Stimulated activated CD4-positive, alpha-beta T cell treated with anti-CD3 and anti-CD28 coated beads, Interleukin-15, amount 100 ng/mL, for 48 hours (primary cell): ENCODE results near the gene ARPC4.

Experiments used
- DNase-seq, 2 donors: peaks; one replicate each; pipeline ENCODE4 v3.0.0-alpha.2; 2020; ENCODE audit warnings: low read depth in 2 of 2

The ARPC4 gene

DNA sequence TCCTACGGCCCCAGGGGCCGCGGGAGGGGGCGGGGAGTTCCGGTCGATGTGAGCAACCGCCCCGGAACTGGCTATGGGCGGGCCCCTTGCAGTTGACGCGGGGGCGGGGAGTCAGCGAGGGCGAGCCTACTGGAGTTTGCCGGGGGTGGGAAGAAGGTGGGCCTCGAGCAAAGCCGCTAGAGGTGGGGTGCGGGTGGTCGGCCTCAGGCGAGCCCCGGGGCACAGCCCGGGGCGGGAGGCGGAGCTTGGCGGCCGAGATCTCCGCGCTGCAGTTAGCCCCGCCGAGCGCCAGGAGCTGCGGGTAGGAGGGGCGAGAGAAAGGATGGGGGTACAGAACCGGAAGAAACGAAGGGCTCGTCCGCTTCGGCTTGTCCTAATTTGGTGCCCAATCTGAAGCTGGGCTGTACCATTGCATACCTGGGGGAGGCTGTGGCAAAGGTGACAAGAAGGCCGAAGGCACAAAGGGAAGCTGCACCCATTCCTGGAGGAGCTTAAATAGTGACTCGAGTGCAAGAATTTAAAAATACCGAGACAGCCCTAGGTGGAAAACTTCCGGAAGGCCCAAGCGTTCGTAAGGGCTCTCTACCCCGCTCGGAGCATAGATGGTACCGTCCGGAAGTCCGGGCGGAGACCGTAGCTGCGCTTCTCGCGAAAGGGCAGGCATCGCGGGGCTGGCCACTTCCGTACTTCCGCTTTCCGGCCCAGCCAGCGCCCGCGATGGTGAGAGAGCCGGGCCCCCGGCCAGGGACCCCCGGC is at the start of gene ARPC4, which contains the start of gene TADA3:
ARPC4 (plus strand) TSS at position 678 of the 756 bp plus-strand sequence; CDS start at position 718, 40 bp downstream.
TADA3 (minus strand) TSS at position 69 of the 756 bp plus-strand sequence. CDS start 1,007 bp downstream, outside the sequence.
- peak; percentile 84 to 90 for DNase-seq

DNA sequence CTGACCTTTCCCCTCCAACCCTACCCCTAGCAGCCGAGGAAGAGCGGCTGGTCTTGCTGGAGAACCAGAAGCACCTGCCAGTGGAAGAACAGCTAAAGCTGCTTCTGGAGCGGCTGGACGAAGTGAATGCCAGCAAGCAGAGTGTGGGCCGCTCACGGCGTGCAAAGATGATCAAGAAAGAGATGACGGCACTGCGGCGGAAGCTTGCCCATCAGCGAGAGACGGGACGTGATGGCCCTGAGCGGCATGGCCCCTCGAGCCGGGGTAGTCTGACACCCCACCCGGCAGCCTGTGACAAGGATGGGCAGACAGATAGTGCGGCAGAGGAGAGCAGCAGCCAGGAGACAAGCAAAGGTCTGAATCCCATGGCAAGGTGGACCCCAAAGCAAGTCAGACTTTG is 49.3 kb upstream of the ARPC4 start:
- DNase-seq, result no peak

DNA sequence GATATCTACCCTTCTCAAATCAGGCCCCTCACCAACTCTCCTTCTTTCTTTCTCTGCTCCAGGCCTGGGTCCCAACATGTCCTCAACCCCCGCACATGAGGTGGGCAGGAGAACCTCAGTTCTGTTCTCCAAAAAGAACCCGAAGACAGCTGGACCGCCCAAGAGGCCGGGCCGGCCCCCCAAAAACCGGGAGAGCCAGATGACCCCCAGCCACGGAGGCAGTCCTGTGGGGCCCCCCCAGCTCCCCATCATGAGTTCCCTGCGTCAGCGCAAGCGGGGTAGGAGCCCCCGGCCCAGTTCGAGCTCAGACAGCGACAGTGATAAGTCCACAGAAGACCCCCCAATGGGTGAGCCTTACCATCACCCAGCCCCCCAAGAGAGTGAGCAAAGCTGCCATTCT is 48.7 kb upstream of the ARPC4 start:
- DNase-seq, result no peak

DNA sequence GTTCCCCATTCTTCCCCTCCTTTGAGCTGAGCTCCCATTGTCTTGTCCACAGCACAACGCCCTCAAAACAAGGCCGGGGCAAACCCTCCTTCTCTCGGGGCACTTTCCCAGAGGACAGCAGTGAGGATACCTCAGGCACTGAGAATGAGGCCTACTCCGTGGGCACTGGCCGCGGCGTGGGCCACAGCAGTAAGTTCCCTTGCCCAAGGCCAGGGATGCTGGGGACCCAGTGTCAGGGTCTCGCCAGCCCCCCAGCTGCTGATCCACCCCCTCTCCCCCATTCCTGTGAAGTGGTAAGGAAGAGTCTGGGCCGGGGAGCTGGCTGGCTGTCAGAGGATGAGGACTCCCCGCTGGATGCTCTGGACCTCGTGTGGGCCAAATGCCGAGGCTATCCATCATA is 47.4 kb upstream of the ARPC4 start:
- DNase-seq, result no peak

DNA sequence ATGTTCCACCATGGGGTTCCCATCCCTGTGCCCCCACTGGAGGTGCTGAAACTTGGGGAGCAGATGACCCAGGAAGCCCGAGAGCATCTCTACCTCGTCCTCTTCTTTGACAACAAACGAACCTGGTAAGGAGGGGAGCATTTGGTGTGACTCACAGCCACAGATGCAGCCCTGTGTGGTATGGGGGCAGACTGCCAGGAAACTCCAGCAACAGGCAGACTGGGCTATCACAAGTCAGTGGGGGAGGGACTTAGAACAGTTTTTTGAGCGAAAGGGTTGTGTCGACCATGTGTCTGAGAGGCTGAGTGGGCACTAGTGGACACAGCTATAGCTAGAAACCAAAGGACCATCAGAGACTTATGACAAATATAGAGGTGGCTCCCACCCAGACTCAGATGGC is 46.6 kb upstream of the ARPC4 start:
- DNase-seq, result no peak

DNA sequence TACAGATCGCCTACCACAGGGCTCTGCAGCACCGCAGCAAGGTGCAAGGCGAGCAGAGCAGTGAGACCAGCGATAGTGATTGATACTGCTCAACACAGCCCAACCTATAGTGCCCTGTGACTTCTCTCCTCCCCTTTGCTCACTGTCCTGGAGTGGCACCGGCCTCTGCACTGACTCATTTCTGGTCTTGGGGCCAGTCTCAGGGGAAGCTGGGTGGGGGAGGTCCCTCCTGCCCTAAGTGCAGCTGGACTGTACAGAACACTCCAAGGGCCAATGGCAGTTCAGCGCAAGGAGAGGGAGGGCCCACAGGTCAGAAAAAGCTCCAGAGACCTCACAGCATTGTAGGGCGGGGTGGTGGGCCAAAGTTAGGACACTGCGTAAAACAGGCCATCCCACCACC is 45.6 kb upstream of the ARPC4 start:
- no peak for DNase-seq

DNA sequence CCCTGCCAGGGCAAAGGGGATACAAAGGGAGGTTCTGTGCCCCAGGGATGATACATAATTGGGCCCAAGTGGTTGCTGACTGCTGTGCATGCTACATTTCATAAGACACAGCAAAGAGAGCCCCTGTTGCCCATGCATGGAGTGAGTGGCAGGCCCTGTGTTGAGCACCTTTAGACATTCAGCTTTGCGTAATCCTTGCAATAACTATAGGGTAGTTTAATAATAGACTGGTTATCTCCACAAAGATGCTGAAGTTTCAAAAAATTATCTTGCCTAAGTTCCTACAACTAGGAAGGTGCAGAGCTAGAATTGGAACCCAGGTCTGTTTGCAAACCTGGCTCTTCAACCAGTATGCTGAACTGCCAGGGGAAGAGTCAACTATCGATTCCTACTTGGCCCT is 44.9 kb upstream of the ARPC4 start:
- DNase-seq, result no peak

DNA sequence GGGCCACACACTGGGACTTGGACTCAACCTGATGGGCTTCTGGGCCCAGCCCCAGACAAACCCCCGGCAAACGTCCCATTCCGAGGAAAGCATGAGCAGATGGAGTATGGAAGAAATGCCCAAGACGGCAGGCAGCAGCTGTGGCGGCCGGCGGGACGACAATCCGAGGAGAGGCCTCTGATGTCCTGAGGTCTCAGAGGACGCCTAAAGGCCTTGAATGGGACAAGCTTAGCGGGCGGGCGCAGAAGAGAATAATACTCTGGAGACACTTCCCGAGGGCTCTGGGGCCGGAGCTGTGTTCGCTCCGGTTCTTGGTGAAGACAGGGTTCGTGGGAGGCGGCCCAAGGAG is 43.6 kb upstream of the ARPC4 start:
- DNase-seq, result no peak

DNA sequence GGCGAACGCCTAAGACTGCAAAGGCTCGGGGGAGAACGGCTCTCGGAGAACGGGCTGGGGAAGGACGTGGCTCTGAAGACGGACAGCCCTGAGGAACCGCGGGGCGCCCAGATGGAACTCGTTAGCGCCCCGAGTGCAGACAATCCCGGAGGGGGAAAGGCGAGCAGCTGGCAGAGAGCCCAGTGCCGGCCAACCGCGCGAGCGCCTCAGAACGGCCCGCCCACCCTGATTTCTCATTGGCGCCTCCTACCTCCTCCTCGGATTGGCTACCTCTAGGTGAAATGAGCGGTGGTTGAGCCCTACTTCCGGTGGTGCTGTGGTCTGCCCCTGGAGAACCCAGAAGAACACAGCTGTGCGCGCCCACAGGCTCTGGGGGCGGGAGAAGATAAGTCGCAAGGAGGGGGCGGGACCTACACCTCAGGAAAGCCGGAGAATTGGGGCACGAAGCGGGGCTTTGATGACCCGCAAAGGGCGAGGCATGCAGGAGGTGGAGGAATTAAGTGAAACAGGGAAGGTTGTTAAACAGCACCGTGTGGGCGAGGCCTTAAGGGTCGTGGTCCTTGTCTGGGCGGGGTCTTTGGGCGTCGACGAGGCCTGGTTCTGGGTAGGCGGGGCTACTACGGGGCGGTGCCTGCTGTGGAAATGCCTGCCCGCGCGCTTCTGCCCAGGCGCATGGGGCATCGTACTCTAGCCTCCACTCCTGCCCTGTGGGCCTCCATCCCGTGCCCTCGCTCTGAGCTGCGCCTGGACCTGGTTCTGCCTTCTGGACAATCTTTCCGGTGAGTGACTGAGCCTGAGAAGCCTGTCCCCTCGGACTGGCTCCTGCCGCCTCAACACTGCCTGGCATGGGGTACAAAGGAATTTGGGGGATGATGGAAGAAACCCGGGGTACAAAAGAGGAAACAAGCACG is 43.0 kb upstream of the ARPC4 start, which contains the start of gene OGG1:
OGG1 (plus strand) TSS at position 308 of the 911 bp plus-strand sequence; CDS start at position 643, 335 bp downstream.
- DNase-seq, result peak; percentile 94

DNA sequence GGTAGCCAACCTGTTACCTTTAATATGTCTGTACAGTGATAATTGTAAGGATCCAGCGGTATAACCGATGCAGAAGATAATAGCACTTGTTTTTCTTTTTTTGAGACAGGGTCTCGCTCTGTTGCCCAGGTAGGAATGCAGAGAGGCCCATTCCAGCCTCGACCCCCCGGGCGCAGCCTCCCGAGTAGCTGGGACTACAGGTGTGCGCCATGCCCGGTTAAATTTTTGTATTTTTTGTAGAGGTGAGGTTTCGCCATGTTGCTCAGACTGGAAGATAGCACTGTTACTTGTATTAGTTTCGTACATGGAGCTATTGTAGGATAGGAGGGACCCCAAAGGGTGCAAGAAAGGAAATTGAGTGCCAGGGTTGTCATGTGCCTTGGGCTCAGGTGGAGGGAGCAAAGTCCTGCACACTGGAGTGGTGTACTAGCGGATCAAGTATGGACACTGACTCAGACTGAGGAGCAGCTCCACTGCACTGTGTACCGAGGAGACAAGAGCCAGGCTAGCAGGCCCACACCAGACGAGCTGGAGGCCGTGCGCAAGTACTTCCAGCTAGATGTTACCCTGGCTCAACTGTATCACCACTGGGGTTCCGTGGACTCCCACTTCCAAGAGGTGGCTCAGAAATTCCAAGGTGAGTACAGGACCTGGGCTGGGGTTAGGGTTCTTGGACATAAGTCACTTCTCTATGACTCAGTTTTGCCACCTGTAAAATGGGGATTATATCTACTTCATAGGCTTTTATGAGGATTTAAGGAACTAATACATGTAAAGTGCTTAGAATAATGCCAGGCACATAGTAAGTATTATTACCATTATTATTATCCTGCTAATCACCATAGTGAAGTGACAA is 42.1 kb upstream of the ARPC4 start:
- no peak for DNase-seq

DNA sequence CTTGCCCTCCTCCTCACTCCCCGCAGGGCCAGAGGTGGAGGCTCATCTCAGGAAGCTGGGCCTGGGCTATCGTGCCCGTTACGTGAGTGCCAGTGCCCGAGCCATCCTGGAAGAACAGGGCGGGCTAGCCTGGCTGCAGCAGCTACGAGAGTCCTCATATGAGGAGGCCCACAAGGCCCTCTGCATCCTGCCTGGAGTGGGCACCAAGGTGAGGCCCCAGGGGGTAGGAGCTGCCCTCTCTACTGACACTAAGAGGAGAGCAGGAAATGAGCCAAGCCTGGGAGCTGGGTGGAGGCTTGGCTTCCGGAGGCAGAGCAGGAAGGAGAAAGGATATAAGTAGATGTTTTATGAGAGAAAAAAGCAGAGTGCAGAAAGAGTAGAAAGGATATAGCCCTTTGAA is 38.2 kb upstream of the ARPC4 start:
- no peak for DNase-seq

DNA sequence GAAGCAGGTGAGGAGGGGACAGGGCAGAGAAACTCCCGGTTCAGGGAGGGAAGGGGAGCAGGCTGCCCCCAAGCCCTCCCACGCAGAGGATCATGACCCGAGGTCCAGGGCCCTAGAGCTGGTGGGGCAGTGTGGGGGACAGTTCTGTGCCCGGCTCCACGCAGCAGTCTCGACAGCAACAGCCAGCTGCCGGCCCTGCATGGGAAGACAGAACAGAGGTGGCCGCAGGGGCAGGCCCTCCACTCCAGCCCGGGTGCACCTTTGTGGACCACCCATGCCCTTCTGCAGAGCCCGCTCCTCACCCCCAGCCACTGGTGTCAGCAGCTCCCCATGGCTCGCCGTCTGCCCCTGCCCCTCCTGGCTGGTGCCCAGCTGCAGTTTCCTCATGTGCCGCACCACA is 35.5 kb upstream of the ARPC4 start:
- no peak for DNase-seq

DNA sequence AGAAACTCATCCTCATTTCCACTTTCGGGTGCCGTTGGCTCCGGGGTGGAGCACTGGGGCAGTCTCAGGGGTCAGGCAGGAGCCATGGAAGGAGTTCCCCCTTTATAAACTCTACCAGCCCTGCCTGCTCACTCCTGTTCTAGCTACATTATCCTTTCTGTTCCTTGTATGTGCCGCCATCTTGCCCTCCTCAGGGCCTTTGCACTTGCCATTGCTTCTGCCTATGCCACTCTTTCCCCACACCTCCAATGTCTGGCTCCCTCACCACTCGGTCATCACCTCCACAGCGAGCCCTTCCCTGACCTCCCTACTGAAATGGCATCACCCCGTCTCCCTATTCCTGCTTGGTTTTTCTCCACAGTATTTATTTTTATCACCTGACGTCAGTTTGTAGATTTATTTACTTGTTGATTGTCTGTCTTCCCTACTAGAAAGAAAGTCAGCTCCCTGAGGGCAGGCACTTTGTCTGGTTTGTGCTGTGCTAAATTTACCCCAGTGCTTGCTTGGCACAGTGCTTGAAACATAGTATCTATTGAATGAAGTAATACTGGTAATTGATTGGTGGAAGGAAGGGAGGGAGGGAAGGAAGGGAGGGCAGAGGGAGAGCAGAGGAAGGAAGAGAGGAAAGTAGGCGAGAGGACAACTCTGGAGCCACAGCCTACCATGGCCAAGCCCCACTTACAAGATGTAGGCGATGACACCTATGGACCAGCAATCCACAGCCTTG is 31.9 kb upstream of the ARPC4 start:
- DNase-seq, result no peak

DNA sequence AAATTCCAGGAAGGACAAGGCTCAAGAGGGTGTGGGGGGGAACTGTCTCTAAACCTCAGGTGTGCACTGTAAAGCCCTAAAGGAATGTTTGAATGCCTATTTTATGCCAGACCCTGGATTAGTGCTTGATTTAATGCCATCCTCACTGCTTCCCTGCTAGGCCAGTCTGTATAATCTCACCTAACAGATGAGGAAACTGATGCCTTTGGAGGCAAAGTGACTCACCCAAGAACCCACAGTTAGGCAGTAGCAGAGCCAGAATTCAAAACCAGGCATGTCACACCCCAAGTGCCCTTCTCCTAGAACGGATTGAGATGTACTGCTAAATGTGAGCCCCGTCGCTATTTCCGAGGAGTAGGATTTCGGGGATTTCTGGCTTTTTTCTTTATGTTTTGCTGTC is 31.0 kb upstream of the ARPC4 start:
- DNase-seq, result no peak

DNA sequence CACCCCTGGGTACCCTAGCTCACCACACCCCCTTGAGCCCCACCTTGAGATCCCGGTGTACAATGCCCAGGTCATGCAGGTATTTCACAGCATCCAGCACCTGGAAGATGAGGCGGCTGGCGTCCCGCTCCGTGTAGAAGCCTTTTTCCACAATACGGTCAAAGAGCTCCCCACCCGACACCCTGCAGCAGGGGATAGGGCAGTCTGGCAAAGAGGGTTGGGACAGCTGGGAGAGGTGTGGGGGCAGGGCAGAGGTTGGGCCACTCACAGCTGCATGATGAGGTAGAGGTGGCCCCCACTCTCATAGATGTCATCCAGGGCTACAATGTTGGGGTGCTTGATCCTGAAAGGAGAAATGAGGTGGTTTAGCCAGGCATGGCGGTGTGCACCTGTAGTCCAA is 30.0 kb upstream of the ARPC4 start:
- no peak for DNase-seq

DNA sequence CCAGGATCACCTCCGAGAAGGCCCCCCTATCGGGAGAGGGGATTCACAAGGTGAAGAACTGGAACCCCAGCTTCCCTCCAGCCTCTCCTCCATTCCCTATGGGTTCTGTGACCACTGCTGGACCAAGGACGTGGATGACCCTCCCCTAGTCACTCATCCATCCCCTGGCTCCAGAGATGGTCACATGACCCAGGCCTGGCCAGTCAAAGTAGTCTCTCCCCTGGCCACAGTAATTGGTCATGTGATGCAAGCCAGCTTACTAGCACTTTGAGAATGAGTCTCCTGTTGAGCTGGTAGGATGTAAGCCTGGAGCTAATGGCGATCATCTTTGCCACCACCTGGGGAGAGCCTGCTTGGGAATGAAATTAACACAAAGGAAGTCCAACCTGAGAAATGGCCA is 27.0 kb upstream of the ARPC4 start:
- no peak for DNase-seq

DNA sequence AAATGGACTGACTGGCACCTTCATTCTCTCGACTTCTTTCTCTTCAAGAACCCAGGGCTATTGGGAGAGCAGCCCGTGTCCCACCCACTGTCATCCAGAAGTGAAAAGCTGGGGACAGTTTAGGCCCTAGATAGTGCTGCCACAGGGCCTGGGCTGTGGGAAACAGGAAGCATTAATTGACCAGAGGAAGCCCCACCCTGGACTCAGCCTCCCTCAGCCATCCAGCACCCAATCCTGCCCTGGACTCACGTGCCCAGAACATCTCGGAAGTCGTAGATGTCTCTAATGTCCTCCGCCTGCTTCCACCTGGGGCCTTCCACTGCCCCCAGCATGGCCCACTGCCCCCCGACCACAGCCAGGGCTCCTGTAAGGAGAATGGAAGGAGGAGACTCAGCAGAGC is 25.5 kb upstream of the ARPC4 start:
- no peak for DNase-seq

DNA sequence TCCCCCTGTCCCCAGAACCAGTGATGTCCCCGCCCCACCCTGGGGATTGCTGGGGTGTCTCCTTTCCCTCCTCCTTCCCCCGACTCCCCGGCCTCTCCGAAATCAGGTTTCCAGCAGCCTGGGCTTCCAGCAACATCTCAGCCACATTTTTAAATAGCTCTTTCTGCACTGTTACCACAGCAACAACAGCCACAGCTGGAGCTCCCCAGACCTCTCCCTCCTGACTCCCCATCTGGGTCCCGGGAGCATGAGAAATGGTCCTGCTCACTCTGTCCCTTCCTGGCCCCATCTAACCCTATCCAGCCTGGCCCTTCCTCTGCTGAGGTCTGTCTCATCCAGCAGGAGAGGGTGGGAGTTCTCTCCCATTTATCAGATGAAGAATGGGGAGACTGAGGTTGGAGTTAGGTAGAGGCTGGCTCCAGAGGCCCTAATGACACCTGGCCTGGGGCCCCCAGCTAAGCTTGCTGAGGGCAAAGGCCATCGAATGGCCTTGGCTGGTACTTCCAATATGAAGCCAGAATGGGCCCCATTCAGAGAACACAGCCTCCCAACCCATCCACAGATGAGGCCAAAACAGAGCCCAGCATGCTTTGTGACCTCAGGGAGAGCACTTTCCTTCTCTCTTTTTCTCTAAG is 24.6 kb upstream of the ARPC4 start:
- no peak for DNase-seq

DNA sequence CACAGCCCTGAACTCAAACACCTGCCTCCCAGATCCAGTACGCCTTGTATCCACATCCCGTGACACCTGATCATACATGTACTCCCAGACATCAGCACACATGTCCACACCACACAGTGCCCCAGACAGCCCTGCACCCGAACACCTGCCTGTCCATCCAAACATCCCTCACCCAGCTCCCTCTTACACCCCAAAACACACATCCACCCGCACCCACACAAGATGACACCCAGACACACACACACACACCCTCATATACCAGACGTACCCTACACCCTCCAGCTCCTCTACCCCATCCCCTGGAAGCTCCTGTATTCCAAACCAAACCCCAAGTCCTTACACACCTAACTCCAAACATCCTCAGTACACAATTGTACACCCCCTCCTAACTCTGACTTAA is 23.9 kb upstream of the ARPC4 start:
- DNase-seq, result no peak

DNA sequence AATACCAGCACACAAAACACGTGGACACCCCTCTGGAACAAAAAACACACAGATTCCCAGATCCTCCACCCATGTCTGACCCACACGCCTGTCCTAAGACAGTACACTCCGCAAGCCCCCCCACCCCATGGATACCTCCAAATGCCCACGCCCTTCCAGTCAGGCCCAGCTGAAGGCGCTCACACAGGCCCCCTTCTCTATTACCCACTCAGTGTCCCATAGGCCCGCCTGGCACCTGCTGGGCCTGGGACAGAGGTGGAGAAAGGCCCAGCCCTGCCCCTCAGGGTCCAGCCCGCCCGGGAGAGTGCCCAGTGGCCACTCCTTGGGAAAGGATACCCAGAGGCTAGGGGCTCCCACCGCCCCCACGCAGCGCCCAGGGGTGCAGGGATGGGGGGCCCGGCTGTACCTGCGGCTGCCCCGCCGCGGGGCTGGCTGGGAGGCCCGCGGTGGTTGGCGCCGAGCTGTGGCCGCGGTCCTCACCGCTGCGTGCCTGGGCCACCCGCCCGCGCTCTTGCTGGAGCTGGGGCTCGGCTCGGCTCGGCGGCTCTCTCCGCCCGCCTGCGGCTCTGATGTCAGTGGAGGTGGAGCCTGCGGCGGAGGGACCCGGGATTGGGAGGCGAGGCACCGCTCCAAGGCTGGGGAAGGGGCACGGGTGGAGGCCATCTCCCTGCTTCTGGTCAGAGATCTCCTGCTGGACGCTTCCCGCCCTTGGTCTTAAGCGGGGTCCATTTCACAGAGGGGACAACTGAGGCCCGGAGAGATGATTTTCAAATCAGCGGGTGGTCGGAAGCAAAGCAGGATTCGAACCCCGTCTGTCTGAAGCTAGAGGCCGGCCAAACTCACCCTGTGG is 23.2 kb upstream of the ARPC4 start, which contains the start of gene CAMK1:
CAMK1 (minus strand) TSS at position 522 of the 850 bp plus-strand sequence. CDS start 2,198 bp downstream, outside the sequence.
- DNase-seq, result peak; percentile 44 to 71
